ENCODE measurements around the gene TDO2. TPM values are rescaled to one million over a fixed set of nuclear protein-coding genes. Genes with fewer than 3 reads are reported as not detected.

The TDO2 gene
- total and polyA plus RNA-seq, 2 of the 13 experiments (the other 11 are each of a cell fraction or from before 2014, with no cell fraction given): not detected

GRCh38 chr4:155953151-155954117, 49.9 kb downstream of the TDO2 start, which contains the start of gene CTSO (continued):
- TF ChIP-seq REST (IDR thresholded peaks at IDR 0.05; ENCODE audit: borderline replicate concordance in 1 of 2, low read depth in 1 of 2, low read length in 2 of 2) (no peak; a peak in 1 of 4 replicates), ZNF205 (CRISPR knock-in tag; IDR thresholded peaks at IDR 0.05) (no peak), GABPB1 (CRISPR knock-in tag; IDR thresholded peaks at IDR 0.05) (peak; percentile 95), TMF1 (CRISPR knock-in tag; IDR thresholded peaks at IDR 0.05; ENCODE audit: low read depth) (no peak), POGK (CRISPR knock-in tag; conservative IDR thresholded peaks at IDR 0.05) (peak; percentile 69), RNF219 (CRISPR knock-in tag; IDR thresholded peaks at IDR 0.05) (no peak), KDM5B (CRISPR knock-in tag; IDR thresholded peaks at IDR 0.05; ENCODE audit: borderline replicate concordance) (peak; percentile 23; the same call in 1 of the 2 replicates), ZNF709 (CRISPR knock-in tag; IDR thresholded peaks at IDR 0.05) (peak; percentile 37; the same call in 1 of the 2 replicates), ZIK1 (CRISPR knock-in tag; IDR thresholded peaks at IDR 0.05; ENCODE audit: borderline replicate concordance, low read depth) (0 out of 2 replicates have a peak, but pooled peaks have one; percentile 34), ZBTB2 (CRISPR knock-in tag; IDR thresholded peaks at IDR 0.05; ENCODE audit: low read depth) (no peak), ZNF546 (CRISPR knock-in tag; conservative IDR thresholded peaks at IDR 0.05) (no peak), ZNF17 (CRISPR knock-in tag; IDR thresholded peaks at IDR 0.05) (0 out of 2 replicates have a peak, but pooled peaks have one; percentile 49), ZNF451 (CRISPR knock-in tag; IDR thresholded peaks at IDR 0.05) (0 out of 2 replicates have a peak, but pooled peaks have one; percentile 42), USF2 (IDR thresholded peaks at IDR 0.05; ENCODE audit: low read depth, low read length) (no peak), USF2 (CRISPR knock-in tag; IDR thresholded peaks at IDR 0.05; ENCODE audit: borderline replicate concordance) (no peak), SMAD3 (CRISPR knock-in tag; IDR thresholded peaks at IDR 0.05) (no peak)

Data from HepG2 (cell line).